ENCODE measurements around the gene ARMC3.

Gene ARMC3

GRCh38 chr10:22894714-22895113, 33.1 kb upstream of the ARMC3 start:
- Histone ChIP-seq H3K4me3 (replicated peaks; ENCODE audit: insufficient read depth, low read length) (no peak overlapping the region), H3K27me3 (ENCODE audit: insufficient read depth, poor library complexity, severe bottlenecking) (no peaks in the 10 kb centered on the region), H3K27ac (replicated peaks) (no peak overlapping the region)
- DNase-seq (ENCODE audit: low read depth in 1 of 2, low spot score in 1 of 2) = peak in 1 of 2 experiments; percentile 0
- TF ChIP-seq REST (IDR thresholded peaks at IDR 0.05; ENCODE audit: insufficient replicate concordance, low read depth) (no peak), CTCF (IDR thresholded peaks at IDR 0.05; ENCODE audit: insufficient read depth, low read length) (no peak), GABPA (IDR thresholded peaks at IDR 0.05; ENCODE audit: low read depth) (no peak), POLR2AphosphoS5 (IDR thresholded peaks at IDR 0.05; ENCODE audit: low read depth) (no peak), SPI1 (IDR thresholded peaks at IDR 0.05; ENCODE audit: borderline replicate concordance, low read depth) (no peak)

- Histone ChIP-seq H3K4me3 (replicated peaks; ENCODE audit: insufficient read depth, low read length) (no peak overlapping the region), H3K27ac (replicated peaks) (no peak overlapping the region), H3K27me3 (ENCODE audit: insufficient read depth, poor library complexity, severe bottlenecking) (no peaks in the 10 kb centered on the region)
- DNase-seq (ENCODE audit: low read depth in 1 of 2, low spot score in 1 of 2) = no peak
- TF ChIP-seq CTCF (IDR thresholded peaks at IDR 0.05; ENCODE audit: insufficient read depth, low read length) (no peak), REST (IDR thresholded peaks at IDR 0.05; ENCODE audit: insufficient replicate concordance, low read depth) (no peak), GABPA (IDR thresholded peaks at IDR 0.05; ENCODE audit: low read depth) (no peak), SPI1 (IDR thresholded peaks at IDR 0.05; ENCODE audit: borderline replicate concordance, low read depth) (no peak), POLR2AphosphoS5 (IDR thresholded peaks at IDR 0.05; ENCODE audit: low read depth) (no peak)
These were observed 32.6 kb upstream of the ARMC3 start for GRCh38 chr10:22895252-22895651.

GRCh38 chr10:22897371-22897770, 30.5 kb upstream of the ARMC3 start:
- TF ChIP-seq POLR2AphosphoS5 (IDR thresholded peaks at IDR 0.05; ENCODE audit: low read depth) (no peak), SPI1 (IDR thresholded peaks at IDR 0.05; ENCODE audit: borderline replicate concordance, low read depth) (no peak), GABPA (IDR thresholded peaks at IDR 0.05; ENCODE audit: low read depth) (no peak), CTCF (IDR thresholded peaks at IDR 0.05; ENCODE audit: insufficient read depth, low read length) (no peak), REST (IDR thresholded peaks at IDR 0.05; ENCODE audit: insufficient replicate concordance, low read depth) (no peak)
- no peaks in the 10 kb centered on the region for H3K27me3 ChIP-seq (ENCODE audit: insufficient read depth, poor library complexity, severe bottlenecking)
- DNase-seq (ENCODE audit: low read depth in 1 of 2, low spot score in 1 of 2) = no peak

More at GRCh38 chr10:22897371-22897770, 30.5 kb upstream of the ARMC3 start:
- Histone ChIP-seq H3K27ac (replicated peaks) (no peak overlapping the region), H3K4me3 (replicated peaks; ENCODE audit: insufficient read depth, low read length) (no peak overlapping the region)

Data from HL-60 (cell line).